ENCODE measurements around the gene SLC2A1.

SLC2A1 gene

GRCh38 chr1:42947965-42948732, 10.5 kb downstream of the SLC2A1 start:
- CTCF ChIA-PET: interaction anchor here (0.7 kb wide), 2 partner anchors 117 to 126 kb away, joined by 3 read pairs; no protein-coding TSS in a partner anchor
- no peaks in the 10 kb centered on the region for H3K4me1 ChIP-seq (ENCODE audit: control insufficient read depth, insufficient read depth, low read length)
- H3K27ac ChIP-seq (ENCODE audit: extremely low read depth, low read depth, low read length): no peak overlapping the region
- TF ChIP-seq ZBTB11 (tag by site-specific recombination; conservative IDR thresholded peaks at IDR 0.05; ENCODE audit: low read depth) (no peak), ZNF214 (tag by site-specific recombination; IDR thresholded peaks at IDR 0.05; ENCODE audit: borderline replicate concordance) (no peak)
- no peak overlapping the region for H3K4me3 ChIP-seq (ENCODE audit: low read depth, low read length)
- POLR2A ChIA-PET: interaction anchor here (0.6 to 1.4 kb wide), 3 partner anchors 9 to 102 kb away, joined by 3 to 4 read pairs (median 4); partner anchors contain the start of gene ZNF691
- peaks cover 0 to 24% of the 10 kb centered on the region in 2 experiments; a peak in 1 of 3 replicates for H3K36me3 ChIP-seq (ENCODE audit: control insufficient read depth in 2 of 2, insufficient read depth in 1 of 2, low read length in 2 of 2)
- no peaks in the 10 kb centered on the region for H3K9me3 ChIP-seq (ENCODE audit: control insufficient read depth, insufficient read depth, low read depth, low read length)

GRCh38 chr1:42947117-42947516, 11.6 kb downstream of the SLC2A1 start:
- Histone ChIP-seq H3K4me1 (ENCODE audit: control insufficient read depth, insufficient read depth, low read length) (no peaks in the 10 kb centered on the region), H3K27ac (ENCODE audit: extremely low read depth, low read depth, low read length) (no peak overlapping the region), H3K36me3 (ENCODE audit: control insufficient read depth in 2 of 2, insufficient read depth in 1 of 2, low read length in 2 of 2) (peaks cover 0 to 25% of the 10 kb centered on the region in 2 experiments; a peak in 1 of 3 replicates), H3K4me3 (ENCODE audit: low read depth, low read length) (no peak overlapping the region), H3K9me3 (ENCODE audit: control insufficient read depth, insufficient read depth, low read depth, low read length) (no peaks in the 10 kb centered on the region)
- POLR2A ChIA-PET: interaction anchor here (1.1 to 1.4 kb wide), 2 partner anchors 10 to 101 kb away, joined by 3 to 4 read pairs; partner anchors contain the start of gene ZNF691
- TF ChIP-seq ZNF529 (tag by site-specific recombination; IDR thresholded peaks at IDR 0.05; ENCODE audit: insufficient replicate concordance) (no peak), ZNF837 (tag by site-specific recombination; IDR thresholded peaks at IDR 0.05) (no peak), SCRT2 (tag by site-specific recombination; IDR thresholded peaks at IDR 0.05) (no peak), ZNF19 (tag by site-specific recombination; IDR thresholded peaks at IDR 0.05; ENCODE audit: low read depth) (no peak), MYNN (tag by site-specific recombination; IDR thresholded peaks at IDR 0.05; ENCODE audit: borderline replicate concordance) (no peak), ZNF623 (tag by site-specific recombination; IDR thresholded peaks at IDR 0.05) (no peak), KLF7 (tag by site-specific recombination; IDR thresholded peaks at IDR 0.05; ENCODE audit: borderline replicate concordance) (no peak), ZBTB1 (tag by site-specific recombination; IDR thresholded peaks at IDR 0.05) (no peak), ZNF423 (tag by site-specific recombination; IDR thresholded peaks at IDR 0.05) (no peak), MZF1 (tag by site-specific recombination; IDR thresholded peaks at IDR 0.05; ENCODE audit: borderline replicate concordance) (no peak), ZNF174 (tag by site-specific recombination; IDR thresholded peaks at IDR 0.05) (no peak), ZNF280D (tag by site-specific recombination; IDR thresholded peaks at IDR 0.05) (no peak), GLIS2 (tag by site-specific recombination; IDR thresholded peaks at IDR 0.05) (no peak), ZNF394 (tag by site-specific recombination; IDR thresholded peaks at IDR 0.05; ENCODE audit: borderline replicate concordance) (no peak), ZNF596 (tag by site-specific recombination; IDR thresholded peaks at IDR 0.05) (no peak), ZNF560 (tag by site-specific recombination; IDR thresholded peaks at IDR 0.05; ENCODE audit: borderline replicate concordance) (no peak), ZIC2 (tag by site-specific recombination; IDR thresholded peaks at IDR 0.05) (no peak), ZNF175 (tag by site-specific recombination; IDR thresholded peaks at IDR 0.05) (no peak), ZNF501 (tag by site-specific recombination; IDR thresholded peaks at IDR 0.05) (no peak), ATF2 (tag by site-specific recombination; IDR thresholded peaks at IDR 0.05; ENCODE audit: low read depth) (no peak)
- CTCF ChIA-PET: interaction anchor here (0.6 kb wide), 1 partner anchor 127 kb away, joined by 3 read pairs; no protein-coding TSS in a partner anchor
